A673 (cell line): ENCODE measurements around the gene GUCD1.

Experiments
- EZH2 ChIP-seq: fragments of 200-600 bp; sonication (generic); IDR thresholded peaks from 2 replicates; pipeline ENCODE4 v1.6.1; 2017; ENCODE audit warnings: borderline replicate concordance, low read depth, mild to moderate bottlenecking, mixed read lengths, antibody characterized with exemption, low read length; ENCODE audit not compliant: poor library complexity, severe bottlenecking
- TF ChIP-seq, protein P1 (sequence below): fragments of 300-800, 200-600 bp; sonication (generic); conservative IDR thresholded peaks from 2 replicates; pipeline ENCODE4 v1.5.1; 2017; ENCODE audit warnings: low read depth, mild to moderate bottlenecking, antibody characterized with exemption, low read length, moderate library complexity, mixed read lengths

GRCh38 chr22:24553597-24554312 lies 1.2 kb downstream of the GUCD1 start:
- TF ChIP-seq, protein P1, sequence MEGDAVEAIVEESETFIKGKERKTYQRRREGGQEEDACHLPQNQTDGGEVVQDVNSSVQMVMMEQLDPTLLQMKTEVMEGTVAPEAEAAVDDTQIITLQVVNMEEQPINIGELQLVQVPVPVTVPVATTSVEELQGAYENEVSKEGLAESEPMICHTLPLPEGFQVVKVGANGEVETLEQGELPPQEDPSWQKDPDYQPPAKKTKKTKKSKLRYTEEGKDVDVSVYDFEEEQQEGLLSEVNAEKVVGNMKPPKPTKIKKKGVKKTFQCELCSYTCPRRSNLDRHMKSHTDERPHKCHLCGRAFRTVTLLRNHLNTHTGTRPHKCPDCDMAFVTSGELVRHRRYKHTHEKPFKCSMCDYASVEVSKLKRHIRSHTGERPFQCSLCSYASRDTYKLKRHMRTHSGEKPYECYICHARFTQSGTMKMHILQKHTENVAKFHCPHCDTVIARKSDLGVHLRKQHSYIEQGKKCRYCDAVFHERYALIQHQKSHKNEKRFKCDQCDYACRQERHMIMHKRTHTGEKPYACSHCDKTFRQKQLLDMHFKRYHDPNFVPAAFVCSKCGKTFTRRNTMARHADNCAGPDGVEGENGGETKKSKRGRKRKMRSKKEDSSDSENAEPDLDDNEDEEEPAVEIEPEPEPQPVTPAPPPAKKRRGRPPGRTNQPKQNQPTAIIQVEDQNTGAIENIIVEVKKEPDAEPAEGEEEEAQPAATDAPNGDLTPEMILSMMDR: no peak
- no peak for TF ChIP-seq EZH2
